ENCODE data around the gene C11orf24.
"Not testable (repeated sequence)": the region's sequence is repeated elsewhere in the genome, so short reads cannot be mapped to it uniquely, and the experiment has no call there.

C11orf24 gene

GRCh38 chr11:68299517-68299879 is 27.7 kb upstream of the C11orf24 start:
- DNase-seq (ENCODE audit: low read depth in 2 of 2): not testable (repeated sequence)

- no peak for DNase-seq (ENCODE audit: low read depth in 2 of 2)
These were observed 27.1 kb upstream of the C11orf24 start for GRCh38 chr11:68298659-68299516.

- peak; percentile 53 to 71 for DNase-seq (ENCODE audit: low read depth in 2 of 2)
These were observed 26.3 kb upstream of the C11orf24 start for GRCh38 chr11:68297812-68298658.

GRCh38 chr11:68297494-68297811 is 25.7 kb upstream of the C11orf24 start:
- DNase-seq (ENCODE audit: low read depth in 2 of 2): no peak

- DNase-seq (ENCODE audit: low read depth in 2 of 2): no peak
These were observed 25.2 kb upstream of the C11orf24 start for GRCh38 chr11:68297052-68297378.

GRCh38 chr11:68296344-68297051 is 24.7 kb upstream of the C11orf24 start:
- no peak for DNase-seq (ENCODE audit: low read depth in 2 of 2)

GRCh38 chr11:68295940-68296339 is 24.2 kb upstream of the C11orf24 start:
- DNase-seq (ENCODE audit: low read depth in 2 of 2): no peak

GRCh38 chr11:68295271-68295670 is 23.5 kb upstream of the C11orf24 start:
- DNase-seq (ENCODE audit: low read depth in 2 of 2): no peak

- DNase-seq (ENCODE audit: low read depth in 2 of 2): no peak
These were observed 21.9 kb upstream of the C11orf24 start for GRCh38 chr11:68293708-68294107.

GRCh38 chr11:68289456-68289855 is 17.7 kb upstream of the C11orf24 start:
- DNase-seq (ENCODE audit: low read depth in 2 of 2): no peak

GRCh38 chr11:68287419-68287818 is 15.6 kb upstream of the C11orf24 start:
- DNase-seq (ENCODE audit: low read depth in 2 of 2): no peak

GRCh38 chr11:68284588-68284987 is 12.8 kb upstream of the C11orf24 start:
- DNase-seq (ENCODE audit: low read depth in 2 of 2): not testable (repeated sequence)

- no peak for DNase-seq (ENCODE audit: low read depth in 2 of 2)
These were observed 11.1 kb upstream of the C11orf24 start for GRCh38 chr11:68282861-68283230.

GRCh38 chr11:68282141-68282860 is 10.5 kb upstream of the C11orf24 start:
- DNase-seq (ENCODE audit: low read depth in 2 of 2): no peak

- no peak for DNase-seq (ENCODE audit: low read depth in 2 of 2)
These were observed 7.9 kb upstream of the C11orf24 start for GRCh38 chr11:68279676-68280075.

GRCh38 chr11:68276861-68277260 is 5.1 kb upstream of the C11orf24 start:
- no peak for DNase-seq (ENCODE audit: low read depth in 2 of 2)

- peak in 1 of 2 donors; percentile 41 for DNase-seq (ENCODE audit: low read depth in 2 of 2)
These were observed 4.1 kb upstream of the C11orf24 start for GRCh38 chr11:68275721-68276507.

GRCh38 chr11:68274306-68274705 is 2.5 kb upstream of the C11orf24 start:
- DNase-seq (ENCODE audit: low read depth in 2 of 2): no peak

- DNase-seq (ENCODE audit: low read depth in 2 of 2): no peak
These were observed 1.4 kb upstream of the C11orf24 start for GRCh38 chr11:68273026-68273738.

GRCh38 chr11:68271023-68271780 is 571 bp downstream of the C11orf24 start:
- DNase-seq (ENCODE audit: low read depth in 2 of 2): peak in 1 of 2 donors; percentile 45
